Chondrocyte (in vitro differentiated cells): Measurements from ENCODE around the gene PNCK. TPM values are rescaled to one million over a fixed set of nuclear protein-coding genes. Genes with fewer than 3 reads are reported as not detected.

Experiments
- DNase-seq: peaks from one replicate; pipeline ENCODE4 v3.0.0; 2021; ENCODE audit warnings: mixed read lengths, low spot score
- H3K27ac Mint-ChIP-seq: one replicate; pipeline ENCODE4 v1.8.0; 2021; ENCODE audit warnings: mild to moderate bottlenecking, moderate library complexity, mixed read lengths; ENCODE audit not compliant: unreplicated experiment
- H3K27me3 Mint-ChIP-seq: 2 replicates; pipeline ENCODE4 v1.8.0; 2021; ENCODE audit warnings: low read depth, mixed read lengths
- H3K36me3 Mint-ChIP-seq: 2 replicates; pipeline ENCODE4 v1.8.0; 2021; ENCODE audit warnings: low read depth, mixed read lengths
- H3K4me1 Mint-ChIP-seq: 2 replicates; pipeline ENCODE4 v1.8.0; 2021; ENCODE audit warnings: low read depth, mild to moderate bottlenecking, mixed read lengths
- H3K4me3 Mint-ChIP-seq: one replicate; pipeline ENCODE4 v1.8.0; 2021; ENCODE audit warnings: mild to moderate bottlenecking, moderate library complexity, mixed read lengths; ENCODE audit not compliant: unreplicated experiment
- H3K9me3 Mint-ChIP-seq: 2 replicates; pipeline ENCODE4 v1.8.0; 2021; ENCODE audit warnings: low read depth, mixed read lengths
- CTCF ChIP-seq: fragments of 200-600 bp; sonication (generic); IDR thresholded peaks from 2 replicates; pipeline ENCODE4 v1.5.0; 2021; ENCODE audit warnings: antibody characterized with exemption, mild to moderate bottlenecking, moderate library complexity
- long read RNA-seq: library from polyadenylated mRNA; stranded (forward); transcript quantifications from one replicate; pipeline ENCODE4 v2.0.0, GENCODE V29; 2021
- total RNA-seq: library from RNA; stranded (reverse); gene quantifications from 3 replicates; pipeline ENCODE4 v1.2.1, GENCODE V29; 2021

PNCK gene
- 3.2 to 3.8 TPM (median 3.5 TPM) in 3 replicates for total RNA-seq
- long read RNA-seq, partial matches to known transcripts: 0 of 2 reads
- long read RNA-seq, other reads (novel, unspliced or antisense): 2 of 2 reads

DNA sequence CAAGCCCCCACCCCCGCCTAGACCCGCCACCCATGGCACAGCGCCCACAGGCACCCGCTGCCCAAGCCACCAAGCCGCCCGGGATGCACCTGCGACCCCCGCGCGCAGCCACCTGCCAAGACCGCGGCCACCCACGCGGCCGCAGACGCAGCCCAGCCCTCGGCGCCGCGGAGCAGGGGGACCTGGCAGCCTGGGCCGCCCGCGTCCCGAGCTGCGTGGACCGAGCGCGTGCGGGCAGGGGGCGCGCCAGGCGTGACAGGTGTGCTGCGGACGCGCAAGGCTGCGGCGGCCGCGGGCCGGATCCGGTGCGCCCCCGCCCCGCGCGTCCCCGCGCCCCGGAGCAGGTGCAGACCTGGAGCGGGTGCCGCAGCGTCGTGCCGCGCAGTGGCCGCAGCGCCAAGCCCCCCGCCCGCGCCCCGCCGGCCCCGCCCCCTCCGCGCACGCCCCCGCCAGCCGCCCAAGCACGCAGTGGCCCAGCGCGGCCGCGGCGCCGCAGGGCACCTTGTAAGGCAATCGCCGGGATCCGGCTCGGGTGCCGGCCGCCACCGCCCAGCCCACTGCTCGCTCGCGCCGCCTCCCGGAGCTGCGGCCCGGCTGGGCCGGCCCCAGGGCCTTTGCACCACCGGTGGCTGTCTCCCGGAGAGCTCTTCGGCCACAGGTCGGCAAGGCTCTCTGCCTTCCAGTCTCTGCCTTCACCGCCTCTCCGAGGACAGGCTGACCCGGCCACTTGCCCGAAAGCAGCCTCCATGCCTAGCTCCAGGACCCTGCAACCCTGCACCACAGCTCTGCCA is at the start of gene PNCK:
PNCK (minus strand) TSS at position 386 of the 791 bp plus-strand sequence. CDS start 737 bp downstream, outside the sequence.
- H3K36me3 Mint-ChIP-seq: peaks cover 2% of the 10 kb centered on the region
- peaks cover 6% of the 10 kb centered on the region for H3K9me3 Mint-ChIP-seq
- H3K27me3 Mint-ChIP-seq: peaks cover 9% of the 10 kb centered on the region
- H3K4me3 Mint-ChIP-seq: peak within 1 kb of the TSS; percentile 41
- no peak within 1 kb of the TSS for H3K27ac Mint-ChIP-seq
- TF ChIP-seq CTCF: no peak
- peak; percentile 74 for DNase-seq
- peaks cover 6% of the 10 kb centered on the region for H3K4me1 Mint-ChIP-seq

- no peak for DNase-seq
- H3K4me3 Mint-ChIP-seq: peak overlapping the region; percentile 84
- no peaks in the 10 kb centered on the region for H3K27me3 Mint-ChIP-seq
- H3K36me3 Mint-ChIP-seq: no peaks in the 10 kb centered on the region
- H3K4me1 Mint-ChIP-seq: peaks cover 33% of the 10 kb centered on the region
- no peak for TF ChIP-seq CTCF
- H3K27ac Mint-ChIP-seq: peak overlapping the region; percentile 91
- no peaks in the 10 kb centered on the region for H3K9me3 Mint-ChIP-seq
Observed at GRCh38 chrX:153722704-153723350, 49.2 kb upstream of the PNCK start.

- no peak for DNase-seq
- Mint-ChIP-seq H3K4me3 (no peak overlapping the region), H3K4me1 (peaks cover 12% of the 10 kb centered on the region), H3K9me3 (no peaks in the 10 kb centered on the region), H3K36me3 (no peaks in the 10 kb centered on the region), H3K27ac (no peak overlapping the region), H3K27me3 (no peaks in the 10 kb centered on the region)
- TF ChIP-seq CTCF: no peak
Observed at GRCh38 chrX:153719701-153720100, 46.1 kb upstream of the PNCK start.

GRCh38 chrX:153719238-153719637 is 45.6 kb upstream of the PNCK start:
- Mint-ChIP-seq H3K27me3 (no peaks in the 10 kb centered on the region), H3K4me3 (no peak overlapping the region), H3K4me1 (peaks cover 12% of the 10 kb centered on the region), H3K36me3 (no peaks in the 10 kb centered on the region), H3K9me3 (no peaks in the 10 kb centered on the region), H3K27ac (no peak overlapping the region)
- DNase-seq: no peak
- no peak for TF ChIP-seq CTCF

- Mint-ChIP-seq H3K36me3 (peaks cover 5% of the 10 kb centered on the region), H3K27me3 (no peaks in the 10 kb centered on the region), H3K27ac (no peak overlapping the region), H3K9me3 (peaks cover 2% of the 10 kb centered on the region), H3K4me3 (no peak overlapping the region), H3K4me1 (peaks cover 6% of the 10 kb centered on the region)
- no peak for DNase-seq
- no peak for TF ChIP-seq CTCF
Observed at GRCh38 chrX:153717445-153717844, 43.8 kb upstream of the PNCK start.
